HepG2 (cell line): ENCODE measurements around the gene FAM221B. TPM values are rescaled to one million over a fixed set of nuclear protein-coding genes. Genes with fewer than 3 reads are reported as not detected.

Source experiments
- ATAC-seq: fragments of 200-7000 bp; cut with Tn5 transposase; 3 replicates; pipeline ENCODE4 v1.9.1; 2020; ENCODE audit warnings: mild to moderate bottlenecking, moderate library complexity
- BruUV-seq: library from RNA; stranded (reverse); fragments of 400-500 nt; replicated peaks from 2 replicates; lab custom pipeline; 2021; lab: Mats Ljungman, UMichigan
- CTCF ChIA-PET: fragments of 300-600 bp; formaldehyde crosslinking; extraction: SDS; loops from one replicate; lab custom pipeline; 2021; ENCODE audit warnings: low total read pairs, inconsistent platforms, low intra/inter-chr PET ratio; lab: Yijun Ruan, JAX
- POLR2A ChIA-PET: fragments of 350-600 bp; sonication (Branson Sonifier 250); formaldehyde crosslinking; loops from one replicate; lab custom pipeline; 2020; ENCODE audit warnings: antibody characterized with exemption, inconsistent platforms; lab: Yijun Ruan, JAX
- DNase-seq: peaks from one replicate; pipeline ENCODE4 v3.0.0-alpha.2; 2015; ENCODE audit warnings: low spot score
- FAIRE-seq: peaks from 3 replicates; lab custom pipeline; 2011; peaks lifted over from hg19 to GRCh38; lab: Jason Lieb, UNC
- H2AFZ ChIP-seq: one replicate; pipeline ENCODE4 v1.6.1; 2011; ENCODE audit warnings: low read length, inconsistent platforms
- H3K27ac ChIP-seq: fragments of 300-600 bp; 3 replicates; pipeline ENCODE4 v1.8.0; 2011; ENCODE audit warnings: mixed run types, mild to moderate bottlenecking, mixed read lengths, low read length, inconsistent platforms; ENCODE audit not compliant: insufficient read depth; ENCODE audit errors: extremely low read length
- H3K27me3 ChIP-seq, 2 experiments: fragments of 200-600 bp in 1 of 2; 2 replicates in 1 of 2; 3 replicates in 1 of 2; pipeline versions ENCODE4 v1.6.0 to v1.8.0; 2011; ENCODE audit warnings: low read length in 2 of 2, mild to moderate bottlenecking in 2 of 2, moderate library complexity in 2 of 2, inconsistent platforms in 1 of 2; ENCODE audit not compliant: insufficient read depth in 2 of 2, control insufficient read depth in 1 of 2
- H3K36me3 ChIP-seq, 2 experiments: fragments of 200-600 bp in 1 of 2; replicated peaks in 1 of 2; 2 replicates in 1 of 2; 3 replicates in 1 of 2; pipeline versions ENCODE4 v1.5.1 to v1.8.0; 2011; ENCODE audit warnings: low read length in 2 of 2, inconsistent platforms in 1 of 2; ENCODE audit not compliant: insufficient read depth in 2 of 2, control insufficient read depth in 1 of 2
- H3K4me1 ChIP-seq: 2 replicates; pipeline ENCODE4 v1.5.1; 2012; ENCODE audit warnings: low read length, inconsistent platforms; ENCODE audit not compliant: insufficient read depth
- H3K4me2 ChIP-seq: 2 replicates; pipeline ENCODE4 v1.6.0; 2011; ENCODE audit warnings: low read depth, low read length, inconsistent platforms
- H3K4me3 ChIP-seq, 3 experiments: fragments of 200-600 bp in 1 of 3; sonication (generic), shearing (Covaris generic) in 1 of 3; replicated peaks in 1 of 3; 2 replicates each; pipeline ENCODE4 v1.5.1; 2011 to 2016; ENCODE audit warnings: low read length in 3 of 3, inconsistent platforms in 2 of 3, low read depth in 2 of 3, mild to moderate bottlenecking in 2 of 3, control low read depth in 1 of 3, mixed read lengths in 1 of 3; ENCODE audit not compliant: insufficient read depth in 1 of 3
- H3K79me2 ChIP-seq: one replicate; pipeline ENCODE4 v1.6.1; 2011; ENCODE audit warnings: low read length, inconsistent platforms; ENCODE audit not compliant: insufficient read depth
- H3K9ac ChIP-seq: 2 replicates; pipeline ENCODE4 v1.6.0; 2011; ENCODE audit warnings: mild to moderate bottlenecking, low read depth, low read length, inconsistent platforms; ENCODE audit not compliant: insufficient read depth
- H3K9me3 ChIP-seq: 2 replicates; pipeline ENCODE4 v1.5.1; 2012; ENCODE audit warnings: mild to moderate bottlenecking, low read length
- H4K20me1 ChIP-seq: 2 replicates; pipeline ENCODE4 v1.6.0; 2011; ENCODE audit warnings: inconsistent platforms, mild to moderate bottlenecking, low read length, moderate library complexity; ENCODE audit not compliant: insufficient read depth
- GFI1 ChIP-seq: sonication (generic); formaldehyde crosslinking; IDR thresholded peaks from 2 replicates; pipeline ENCODE4 v1.5.0; 2020; ENCODE audit warnings: missing genetic modification reagents, mild to moderate bottlenecking, borderline replicate concordance
- JUNB ChIP-seq: sonication (generic); formaldehyde crosslinking; IDR thresholded peaks from 2 replicates; pipeline ENCODE4 v1.8.0; 2022; ENCODE audit warnings: missing genetic modification reagents, mild to moderate bottlenecking, borderline replicate concordance
- NFATC3 ChIP-seq: sonication (generic); formaldehyde crosslinking; IDR thresholded peaks from 2 replicates; pipeline ENCODE4 v1.5.1; 2020; ENCODE audit warnings: mild to moderate bottlenecking, missing genetic modification reagents
- NFE2L2 ChIP-seq: fragments of 150-350 bp; IDR thresholded peaks from 2 replicates; pipeline ENCODE4 v1.6.1; 2014; ENCODE audit warnings: low read length
- SOX5 ChIP-seq: IDR thresholded peaks from 2 replicates; pipeline ENCODE4 v1.6.1; 2016; ENCODE audit warnings: borderline replicate concordance
- ZBTB8A ChIP-seq: sonication (generic); formaldehyde crosslinking; IDR thresholded peaks from 2 replicates; pipeline ENCODE4 v1.4.0; 2020; ENCODE audit warnings: mild to moderate bottlenecking, low read depth, missing genetic modification reagents, borderline replicate concordance
- ZMYM4 ChIP-seq: sonication (generic); formaldehyde crosslinking; IDR thresholded peaks from 2 replicates; pipeline ENCODE4 v1.8.1; 2023; ENCODE audit warnings: mild to moderate bottlenecking, missing genetic modification reagents
- ZNF44 ChIP-seq: sonication (generic); formaldehyde crosslinking; IDR thresholded peaks from 2 replicates; pipeline ENCODE4 v1.5.1; 2020; ENCODE audit warnings: mild to moderate bottlenecking, missing genetic modification reagents
- WGBS: methylation state at CpG from one replicate; pipeline ENCODE4 v1.1.6; 2017; ENCODE audit warnings: low lambda C conversion rate; 5-methylcytosine and 5-hydroxymethylcytosine counted together
- in situ Hi-C: cut with HindIII; loops from 2 replicates; pipeline ENCODE4 v1.10.0; 2017; ENCODE audit warnings: low pct_unique_long_range_greater_than_20kb; ENCODE audit not compliant: extremely low pct_ligation_motif_present
- intact Hi-C: fragments of 100-400 bp; cut with micrococcal nuclease; formaldehyde crosslinking; loops from one replicate; pipeline ENCODE4 v1.10.0; 2022; ENCODE audit not compliant: unreplicated experiment
- polyA plus RNA-seq, 8 experiments: library from polyadenylated mRNA; depleted of rRNA in 3 of 8; stranded (reverse) in 7 of 8; unstranded in 1 of 8; fragments of >200 nt; fragmentation: Illumina TruSeq in 4 of 8; extraction: Trizol in 4 of 8; gene quantifications; 2 replicates each; pipeline versions ENCODE4 v1.2.1 to v1.2.3, GENCODE V29; 2011 to 2016; ENCODE audit warnings: low read depth in 4 of 8, missing spikeins in 1 of 8, mixed read lengths in 1 of 8; ENCODE audit not compliant: insufficient read depth in 1 of 8
- total RNA-seq, 5 experiments: library from RNA; depleted of rRNA; stranded (reverse); fragments of >200 nt; fragmentation: Illumina TruSeq; extraction: Trizol; gene quantifications; 2 replicates each; pipeline ENCODE4 v1.2.3, GENCODE V29; 2016; ENCODE audit warnings: low read depth in 1 of 5
- TF ChIP-seq, protein P1 (sequence below): sonication (generic); formaldehyde crosslinking; IDR thresholded peaks from 2 replicates; pipeline ENCODE4 v1.5.0; 2020; ENCODE audit warnings: missing genetic modification reagents

FAM221B gene
- total and polyA plus RNA-seq, 2 of the 13 experiments (the other 11 are each of a cell fraction or from before 2014, with no cell fraction given) = not detected

- no peak for ATAC-seq
- POLR2A ChIA-PET = no interaction called here
- FAIRE-seq = no peak
- no peak for TF ChIP-seq NFATC3 (CRISPR knock-in tag)
- TF ChIP-seq ZMYM4 (CRISPR knock-in tag) = no peak
- TF ChIP-seq ZNF44 (CRISPR knock-in tag) = no peak
- TF ChIP-seq, protein P1, sequence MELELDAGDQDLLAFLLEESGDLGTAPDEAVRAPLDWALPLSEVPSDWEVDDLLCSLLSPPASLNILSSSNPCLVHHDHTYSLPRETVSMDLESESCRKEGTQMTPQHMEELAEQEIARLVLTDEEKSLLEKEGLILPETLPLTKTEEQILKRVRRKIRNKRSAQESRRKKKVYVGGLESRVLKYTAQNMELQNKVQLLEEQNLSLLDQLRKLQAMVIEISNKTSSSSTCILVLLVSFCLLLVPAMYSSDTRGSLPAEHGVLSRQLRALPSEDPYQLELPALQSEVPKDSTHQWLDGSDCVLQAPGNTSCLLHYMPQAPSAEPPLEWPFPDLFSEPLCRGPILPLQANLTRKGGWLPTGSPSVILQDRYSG = no peak
- no peak for TF ChIP-seq NFE2L2
- TF ChIP-seq SOX5 (CRISPR knock-in tag) = no peak
- TF ChIP-seq GFI1 = peak; percentile 74; the same call in 1 of the 2 replicates
- TF ChIP-seq ZBTB8A = no peak
- TF ChIP-seq JUNB (CRISPR knock-in tag) = no peak
- Histone ChIP-seq H4K20me1 (no peaks in the 10 kb centered on the region), H3K36me3 (no peaks in the 10 kb centered on the region), H3K9ac (no peak overlapping the region), H2AFZ (no peak overlapping the region), H3K4me1 (peaks cover under 1% of the 10 kb centered on the region; the same call in 1 of the 2 replicates), H3K4me3 (no peak overlapping the region), H3K27me3 (no peaks in the 10 kb centered on the region; a peak in 1 of 5 replicates), H3K79me2 (no peaks in the 10 kb centered on the region), H3K27ac (no peak overlapping the region), H3K9me3 (no peaks in the 10 kb centered on the region), H3K4me2 (no peak overlapping the region)
- no TSS peak for BruUV-seq
- intact Hi-C loops (no loop called here), in situ Hi-C loops (no loop called here)
- CTCF ChIA-PET = no interaction called here
- DNase-seq = no peak
- WGBS = 49% methylated on average over 3 of the region's 3 CpGs
Observed at GRCh38 chr9:35842795-35843194, 14.3 kb upstream of the FAM221B start.
